K562 (cell line): ENCODE results near the gene NRROS. TPM values are rescaled to one million over a fixed set of nuclear protein-coding genes. Genes with fewer than 3 reads are reported as not detected.
A peak's percentile ranks its signal among the peaks of the same experiment; 100 is the strongest.

Source experiments
- ATF7 ChIP-seq: fragments of 450-650 bp; IDR thresholded peaks from 2 replicates; pipeline ENCODE4 v1.7.1; 2014; ENCODE audit warnings: mild to moderate bottlenecking, moderate library complexity
- BCL6 ChIP-seq: fragments of 250-450 bp; sonication (Bioruptor Pico); IDR thresholded peaks from 2 replicates; pipeline ENCODE4 v1.4.0; 2020
- C11orf30 ChIP-seq: fragments of 450-650 bp; IDR thresholded peaks from 2 replicates; pipeline ENCODE4 v1.6.1; 2016; ENCODE audit warnings: low read depth, mild to moderate bottlenecking
- HMBOX1 ChIP-seq: sonication (generic); IDR thresholded peaks from 2 replicates; pipeline ENCODE4 v1.6.1; 2016
- KLF16 ChIP-seq: IDR thresholded peaks from 2 replicates; pipeline ENCODE4 v1.6.1; 2016; ENCODE audit warnings: antibody characterized with exemption
- L3MBTL2 ChIP-seq: fragments of 450-650 bp; IDR thresholded peaks from 2 replicates; pipeline ENCODE4 v1.6.1; 2016; ENCODE audit warnings: mild to moderate bottlenecking, moderate library complexity
- LEF1 ChIP-seq: fragments of 450-650 bp; IDR thresholded peaks from 2 replicates; pipeline ENCODE4 v1.6.1; 2016; ENCODE audit warnings: mild to moderate bottlenecking
- MAFG ChIP-seq: fragments of 450-650 bp; conservative IDR thresholded peaks from 2 replicates; pipeline ENCODE4 v1.6.1; 2016; ENCODE audit warnings: missing genetic modification characterization, missing compliant biosample characterization
- NCOA1 ChIP-seq: fragments of 450-650 bp; IDR thresholded peaks from 2 replicates; pipeline ENCODE4 v1.6.1; 2016; ENCODE audit warnings: low read depth
- NCOR1 ChIP-seq: fragments of 450-650 bp; IDR thresholded peaks from 2 replicates; pipeline ENCODE4 v1.6.1; 2016; ENCODE audit warnings: mild to moderate bottlenecking, moderate library complexity
- SMARCC2 ChIP-seq: fragments of 450-650 bp; IDR thresholded peaks from 2 replicates; pipeline ENCODE4 v1.6.1; 2017; ENCODE audit warnings: antibody characterized with exemption, moderate library complexity, mild to moderate bottlenecking, low read depth
- VEZF1 ChIP-seq: fragments of 200-800 bp; sonication (Bioruptor generic); IDR thresholded peaks from 2 replicates; pipeline ENCODE4 v1.6.1; 2017; ENCODE audit warnings: missing genetic modification characterization, missing compliant biosample characterization
- polyA plus RNA-seq, 8 experiments: library from polyadenylated mRNA; depleted of rRNA in 4 of 8; stranded (reverse) in 5 of 8; unstranded in 3 of 8; fragments of >200 nt; fragmentation: Nextera tagmentation in 2 of 8; fragmentation: Illumina TruSeq in 1 of 8; extraction: Ambion mirVana in 2 of 8; extraction: Trizol in 1 of 8; gene quantifications; 2 replicates each; pipeline versions ENCODE4 v1.2.1 to v1.2.3, GENCODE V29; 2011 to 2014; ENCODE audit warnings: inconsistent platforms in 1 of 8, missing spikeins in 1 of 8
- total RNA-seq, 7 experiments: library from RNA; depleted of rRNA in 6 of 7; stranded (reverse); fragments of >200 nt in 6 of 7; fragmentation: Illumina TruSeq in 2 of 7; extraction: Trizol in 2 of 7; gene quantifications; 2 replicates each; pipeline versions ENCODE4 v1.2.1 to v1.2.3, GENCODE V29; 2011 to 2021; ENCODE audit warnings: low replicate concordance in 1 of 7

The NRROS gene
- total and polyA plus RNA-seq, 9 of the 15 experiments (the other 6 are each of a cell fraction or from before 2014, with no cell fraction given): 0.34 to 13.8 (median 3.8) TPM

GRCh38 chr3:196662711-196663571 is 23.4 kb downstream of the NRROS start (continued):
- TF ChIP-seq ATF7 (peak; percentile 37; the same call in 1 of the 2 replicates), MAFG (tag) (peak; percentile 88), HMBOX1 (peak; percentile 76), BCL6 (no peak), VEZF1 (CRISPR knock-in tag) (peak; percentile 63; the same call in 1 of the 2 replicates), NCOR1 (peak; percentile 51; the same call in 1 of the 2 replicates), L3MBTL2 (peak; percentile 29), NCOA1 (peak; percentile 22; the same call in 1 of the 2 replicates), KLF16 (peak; percentile 44; the same call in 1 of the 2 replicates), LEF1 (peak; percentile 66), SMARCC2 (peak; percentile 81), C11orf30 (peak; percentile 92)
